GM23338 (cell line): Measurements from ENCODE around the gene CDK10. TPM values are rescaled to one million over a fixed set of nuclear protein-coding genes. Genes with fewer than 3 reads are reported as not detected.
A peak's percentile ranks its signal among the peaks of the same experiment; 100 is the strongest.

ENCODE experiments used
- ATAC-seq: fragments of 200-7000 bp; cut with Tn5 transposase; 3 replicates; pipeline ENCODE4 v1.9.1; 2020
- DNase-seq: peaks from one replicate; pipeline ENCODE4 v3.0.0-alpha.2; 2015; ENCODE audit warnings: low spot score
- H2AFZ ChIP-seq: fragments of 200-600 bp; sonication (generic); 2 replicates; pipeline ENCODE4 v1.8.0; 2016; ENCODE audit warnings: antibody characterized with exemption, mild to moderate bottlenecking, moderate library complexity
- H3F3A ChIP-seq: fragments of 200-600 bp; sonication (generic); replicated peaks from 2 replicates; pipeline ENCODE4 v1.8.0; 2017; ENCODE audit warnings: antibody characterized with exemption, mixed run types, low read depth
- H3K27ac ChIP-seq: fragments of 200-600 bp; sonication (generic); 2 replicates; pipeline ENCODE4 v1.6.1; 2016; ENCODE audit warnings: low read depth
- H3K27me3 ChIP-seq: fragments of 200-600 bp; sonication (generic); 2 replicates; pipeline ENCODE4 v1.8.0; 2016; ENCODE audit warnings: mild to moderate bottlenecking, mixed run types, moderate library complexity; ENCODE audit not compliant: insufficient read depth
- H3K36me3 ChIP-seq: fragments of 200-600 bp; sonication (generic); 2 replicates; pipeline ENCODE4 v1.8.0; 2016; ENCODE audit warnings: mild to moderate bottlenecking; ENCODE audit not compliant: insufficient read depth
- H3K4me1 ChIP-seq: fragments of 200-600 bp; sonication (generic); 2 replicates; pipeline ENCODE4 v1.8.0; 2016; ENCODE audit warnings: mild to moderate bottlenecking, moderate library complexity; ENCODE audit not compliant: insufficient read depth
- H3K4me2 ChIP-seq: fragments of 200-600 bp; sonication (generic); 2 replicates; pipeline ENCODE4 v1.7.1; 2017; ENCODE audit warnings: mixed run types
- H3K4me3 ChIP-seq: fragments of 200-600 bp; sonication (generic); 2 replicates; pipeline ENCODE4 v1.6.1; 2016; ENCODE audit warnings: mixed run types
- H3K79me2 ChIP-seq: fragments of 200-600 bp; sonication (generic); replicated peaks from 2 replicates; pipeline ENCODE4 v1.8.0; 2017; ENCODE audit warnings: mild to moderate bottlenecking; ENCODE audit not compliant: insufficient read depth
- H3K9me2 ChIP-seq: fragments of 200-600 bp; sonication (generic); 2 replicates; pipeline ENCODE4 v1.8.0; 2017; ENCODE audit not compliant: insufficient read depth
- H4K20me1 ChIP-seq: fragments of 200-600 bp; sonication (generic); replicated peaks from 2 replicates; pipeline ENCODE4 v1.8.0; 2017; ENCODE audit warnings: mild to moderate bottlenecking; ENCODE audit not compliant: insufficient read depth
- H3K27ac Mint-ChIP-seq: 2 replicates; pipeline ENCODE4 v1.8.0; 2020; ENCODE audit warnings: inconsistent platforms, mild to moderate bottlenecking, moderate library complexity, mixed read lengths
- H3K27me3 Mint-ChIP-seq: 3 replicates; pipeline ENCODE4 v1.8.0; 2022; ENCODE audit warnings: low read depth, mild to moderate bottlenecking, moderate library complexity, mixed read lengths, inconsistent platforms; ENCODE audit not compliant: insufficient read depth, poor library complexity
- H3K36me3 Mint-ChIP-seq: 3 replicates; pipeline ENCODE4 v1.8.0; 2021; ENCODE audit warnings: low read depth, mild to moderate bottlenecking, inconsistent platforms, moderate library complexity, mixed read lengths
- H3K4me1 Mint-ChIP-seq: 3 replicates; pipeline ENCODE4 v1.8.0; 2020; ENCODE audit warnings: mild to moderate bottlenecking, inconsistent platforms, mixed read lengths
- H3K4me3 Mint-ChIP-seq: 3 replicates; pipeline ENCODE4 v1.8.0; 2021; ENCODE audit warnings: moderate library complexity, mild to moderate bottlenecking, inconsistent platforms, mixed read lengths
- H3K9me3 Mint-ChIP-seq: 3 replicates; pipeline ENCODE4 v1.8.0; 2020; ENCODE audit warnings: moderate library complexity, mild to moderate bottlenecking, inconsistent platforms, mixed read lengths
- CREB1 ChIP-seq: fragments of 250-450 bp; sonication (Bioruptor Pico); IDR thresholded peaks from 2 replicates; pipeline ENCODE4 v1.5.0; 2020; ENCODE audit warnings: low read depth, mild to moderate bottlenecking, moderate library complexity
- EZH2 ChIP-seq: fragments of 200-600 bp; sonication (generic); IDR thresholded peaks from one replicate; pipeline ENCODE4 v1.8.0; 2017; ENCODE audit warnings: antibody characterized with exemption, mild to moderate bottlenecking, low read depth; ENCODE audit not compliant: unreplicated experiment
- JUNB ChIP-seq: IDR thresholded peaks from one replicate; pipeline ENCODE4 v1.6.1; 2016; ENCODE audit warnings: antibody characterized with exemption; ENCODE audit not compliant: unreplicated experiment
- POLR2AphosphoS5 ChIP-seq: IDR thresholded peaks from 2 replicates; pipeline ENCODE4 v1.6.1; 2016; ENCODE audit warnings: antibody characterized with exemption, low read depth
- ZNF114 ChIP-seq: fragments of 250-450 bp; sonication (Bioruptor Pico); IDR thresholded peaks from 2 replicates; pipeline ENCODE4 v1.5.0; 2020; ENCODE audit warnings: mild to moderate bottlenecking, moderate library complexity
- ZNF331 ChIP-seq: fragments of 250-450 bp; sonication (Bioruptor Pico); IDR thresholded peaks from 2 replicates; pipeline ENCODE4 v1.5.0; 2020; ENCODE audit warnings: low read depth, mild to moderate bottlenecking, moderate library complexity
- polyA plus RNA-seq: library from polyadenylated mRNA; unstranded; fragments of >200 nt; fragmentation: Nextera tagmentation; extraction: Ambion mirVana; gene quantifications from 2 replicates; pipeline ENCODE4 v1.2.1, GENCODE V29; 2016
- total RNA-seq: library from RNA; depleted of rRNA; stranded (reverse); fragments of >200 nt; shearing (Covaris generic); gene quantifications from 2 replicates; pipeline ENCODE4 v1.2.3, GENCODE V29; 2014
- TF ChIP-seq, protein P1 (sequence below), 2 experiments: fragments of 200-600 bp in 1 of 2; sonication (generic) in 1 of 2; conservative IDR thresholded peaks; 2 replicates each; pipeline versions ENCODE4 v1.5.1 to v1.6.1; 2016 to 2017; ENCODE audit warnings: antibody characterized with exemption in 2 of 2, low read depth in 2 of 2, mild to moderate bottlenecking in 2 of 2, moderate library complexity in 1 of 2
- TF ChIP-seq, protein P2 (sequence below): fragments of 250-450 bp; sonication (Bioruptor Pico); IDR thresholded peaks from 2 replicates; pipeline ENCODE4 v1.5.0; 2020; ENCODE audit warnings: mild to moderate bottlenecking, moderate library complexity
- TF ChIP-seq, protein P3 (sequence below): IDR thresholded peaks from one replicate; pipeline ENCODE4 v1.6.1; 2018; ENCODE audit warnings: antibody characterized with exemption; ENCODE audit not compliant: unreplicated experiment

CDK10 gene
- total and polyA plus RNA-seq, 2 experiments from 2014 or later, result 64.6 to 88.0 TPM

DNA sequence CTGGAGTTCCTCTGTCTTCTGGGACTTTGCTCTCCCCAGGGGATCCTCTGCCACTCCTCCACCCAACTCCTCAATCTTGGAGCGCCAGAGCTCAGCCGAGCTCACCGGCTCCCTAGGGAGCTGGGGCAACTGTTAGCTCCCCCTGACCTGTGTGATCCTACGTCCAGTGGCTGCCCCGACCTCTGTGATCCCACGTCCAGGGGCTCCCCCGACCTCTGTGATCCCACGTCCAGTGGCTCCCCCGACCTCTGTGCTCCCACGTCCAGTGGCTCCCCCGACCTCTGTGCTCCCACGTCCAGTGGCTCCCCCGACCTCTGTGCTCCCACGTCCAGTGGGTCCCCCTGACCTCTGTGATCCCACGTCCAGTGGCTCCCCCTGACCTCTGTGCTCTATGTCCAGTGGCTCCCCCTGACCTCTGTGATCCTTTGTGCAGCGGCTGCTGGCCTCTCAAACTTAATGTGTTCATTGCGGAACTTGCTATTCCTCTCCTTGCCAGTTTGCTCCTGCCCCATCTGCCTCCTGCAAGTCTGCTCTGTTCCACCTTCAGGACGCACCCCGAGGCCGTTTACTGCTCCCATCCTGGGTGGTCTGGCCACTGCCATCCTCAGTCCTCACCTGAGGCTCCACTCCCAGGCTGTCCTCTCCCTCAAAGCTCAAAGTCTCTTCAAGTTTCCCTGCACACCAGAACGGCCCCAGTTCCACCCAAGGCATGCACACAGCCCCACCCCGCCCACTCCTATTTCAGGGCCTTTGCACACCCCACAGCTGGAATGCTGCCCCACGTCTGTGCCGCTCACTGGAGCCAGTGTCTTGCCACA lies 31.4 kb downstream of the CDK10 start:
- H3K27me3 ChIP-seq, result peaks cover 61% of the 10 kb centered on the region
- no peak overlapping the region for H3K4me3 ChIP-seq
- H3K27me3 Mint-ChIP-seq, result peaks cover 51% of the 10 kb centered on the region
- peaks cover 2% of the 10 kb centered on the region for H3K79me2 ChIP-seq
- no peaks in the 10 kb centered on the region for H3K9me2 ChIP-seq
- H4K20me1 ChIP-seq, result peaks cover 23% of the 10 kb centered on the region
- H3K4me1 ChIP-seq, result peaks cover 12% of the 10 kb centered on the region
- no peak for TF ChIP-seq ZNF331 (CRISPR knock-in tag)
- TF ChIP-seq POLR2AphosphoS5, result no peak
- TF ChIP-seq, protein P1, sequence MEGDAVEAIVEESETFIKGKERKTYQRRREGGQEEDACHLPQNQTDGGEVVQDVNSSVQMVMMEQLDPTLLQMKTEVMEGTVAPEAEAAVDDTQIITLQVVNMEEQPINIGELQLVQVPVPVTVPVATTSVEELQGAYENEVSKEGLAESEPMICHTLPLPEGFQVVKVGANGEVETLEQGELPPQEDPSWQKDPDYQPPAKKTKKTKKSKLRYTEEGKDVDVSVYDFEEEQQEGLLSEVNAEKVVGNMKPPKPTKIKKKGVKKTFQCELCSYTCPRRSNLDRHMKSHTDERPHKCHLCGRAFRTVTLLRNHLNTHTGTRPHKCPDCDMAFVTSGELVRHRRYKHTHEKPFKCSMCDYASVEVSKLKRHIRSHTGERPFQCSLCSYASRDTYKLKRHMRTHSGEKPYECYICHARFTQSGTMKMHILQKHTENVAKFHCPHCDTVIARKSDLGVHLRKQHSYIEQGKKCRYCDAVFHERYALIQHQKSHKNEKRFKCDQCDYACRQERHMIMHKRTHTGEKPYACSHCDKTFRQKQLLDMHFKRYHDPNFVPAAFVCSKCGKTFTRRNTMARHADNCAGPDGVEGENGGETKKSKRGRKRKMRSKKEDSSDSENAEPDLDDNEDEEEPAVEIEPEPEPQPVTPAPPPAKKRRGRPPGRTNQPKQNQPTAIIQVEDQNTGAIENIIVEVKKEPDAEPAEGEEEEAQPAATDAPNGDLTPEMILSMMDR (conservative IDR thresholded peaks at IDR 0.05; ENCODE audit: low read depth in 2 of 2), result no peak
- no peak for TF ChIP-seq ZNF114 (CRISPR knock-in tag)
- TF ChIP-seq CREB1 (CRISPR knock-in tag), result no peak
- no peak overlapping the region for H3K27ac Mint-ChIP-seq
- peaks cover 36% of the 10 kb centered on the region for H3F3A ChIP-seq
- H2AFZ ChIP-seq, result no peak overlapping the region
- H3K36me3 ChIP-seq, result no peaks in the 10 kb centered on the region; the same call in 1 of the 2 replicates
- no peaks in the 10 kb centered on the region; the same call in 2 of the 3 replicates for H3K9me3 Mint-ChIP-seq
- ATAC-seq (no peak), DNase-seq (no peak)
- H3K4me3 Mint-ChIP-seq, result 0 out of 3 replicates have a peak overlapping the region, but pooled peaks have one; percentile 24
- no peak overlapping the region for H3K4me2 ChIP-seq
- peaks cover 44% of the 10 kb centered on the region for H3K36me3 Mint-ChIP-seq
- no peak overlapping the region for H3K27ac ChIP-seq
- peaks cover 16% of the 10 kb centered on the region for H3K4me1 Mint-ChIP-seq

DNA sequence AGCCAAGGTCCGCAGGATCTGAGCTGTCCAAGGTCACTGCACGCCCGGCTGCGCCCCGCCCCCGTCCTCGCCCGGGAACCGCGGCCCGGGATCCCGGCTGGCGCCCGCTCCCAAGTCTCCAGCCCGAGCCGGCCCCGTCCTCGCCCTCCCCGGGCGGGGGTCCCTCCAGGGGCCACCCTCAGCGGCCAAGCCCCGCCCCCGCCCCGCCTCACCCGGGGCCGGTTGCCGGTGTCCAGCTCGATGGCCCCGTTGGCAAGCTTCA lies 34.0 kb downstream of the CDK10 start:
- H3K4me3 ChIP-seq, result peak overlapping the region; percentile 77
- H3K36me3 ChIP-seq, result 0 out of 2 replicates have a peak, but pooled peaks cover 4% of the 10 kb centered on the region
- Mint-ChIP-seq H3K4me1 (peaks cover 18% of the 10 kb centered on the region), H3K36me3 (peaks cover 35% of the 10 kb centered on the region), H3K27ac (peak overlapping the region; percentile 83), H3K9me3 (no peaks in the 10 kb centered on the region; the same call in 2 of the 3 replicates), H3K27me3 (peaks cover 54% of the 10 kb centered on the region), H3K4me3 (peak overlapping the region; percentile 82)
- ATAC-seq, result peak; percentile 44
- no peaks in the 10 kb centered on the region for H3K9me2 ChIP-seq
- peak overlapping the region; percentile 93 for H3K4me2 ChIP-seq
- H2AFZ ChIP-seq, result peak overlapping the region; percentile 81; the same call in 1 of the 2 replicates
- no peaks in the 10 kb centered on the region for H3K79me2 ChIP-seq
- H3K27me3 ChIP-seq, result peaks cover 67% of the 10 kb centered on the region
- H3K27ac ChIP-seq, result no peak overlapping the region
- H3K4me1 ChIP-seq, result peaks cover 13% of the 10 kb centered on the region
- peaks cover 37% of the 10 kb centered on the region for H3F3A ChIP-seq
- H4K20me1 ChIP-seq, result peaks cover 11% of the 10 kb centered on the region
- DNase-seq, result no peak
- TF ChIP-seq POLR2AphosphoS5 (peak; percentile 4; the same call in 1 of the 2 replicates), EZH2 (no peak), JUNB (no peak)
- TF ChIP-seq, protein P2, sequence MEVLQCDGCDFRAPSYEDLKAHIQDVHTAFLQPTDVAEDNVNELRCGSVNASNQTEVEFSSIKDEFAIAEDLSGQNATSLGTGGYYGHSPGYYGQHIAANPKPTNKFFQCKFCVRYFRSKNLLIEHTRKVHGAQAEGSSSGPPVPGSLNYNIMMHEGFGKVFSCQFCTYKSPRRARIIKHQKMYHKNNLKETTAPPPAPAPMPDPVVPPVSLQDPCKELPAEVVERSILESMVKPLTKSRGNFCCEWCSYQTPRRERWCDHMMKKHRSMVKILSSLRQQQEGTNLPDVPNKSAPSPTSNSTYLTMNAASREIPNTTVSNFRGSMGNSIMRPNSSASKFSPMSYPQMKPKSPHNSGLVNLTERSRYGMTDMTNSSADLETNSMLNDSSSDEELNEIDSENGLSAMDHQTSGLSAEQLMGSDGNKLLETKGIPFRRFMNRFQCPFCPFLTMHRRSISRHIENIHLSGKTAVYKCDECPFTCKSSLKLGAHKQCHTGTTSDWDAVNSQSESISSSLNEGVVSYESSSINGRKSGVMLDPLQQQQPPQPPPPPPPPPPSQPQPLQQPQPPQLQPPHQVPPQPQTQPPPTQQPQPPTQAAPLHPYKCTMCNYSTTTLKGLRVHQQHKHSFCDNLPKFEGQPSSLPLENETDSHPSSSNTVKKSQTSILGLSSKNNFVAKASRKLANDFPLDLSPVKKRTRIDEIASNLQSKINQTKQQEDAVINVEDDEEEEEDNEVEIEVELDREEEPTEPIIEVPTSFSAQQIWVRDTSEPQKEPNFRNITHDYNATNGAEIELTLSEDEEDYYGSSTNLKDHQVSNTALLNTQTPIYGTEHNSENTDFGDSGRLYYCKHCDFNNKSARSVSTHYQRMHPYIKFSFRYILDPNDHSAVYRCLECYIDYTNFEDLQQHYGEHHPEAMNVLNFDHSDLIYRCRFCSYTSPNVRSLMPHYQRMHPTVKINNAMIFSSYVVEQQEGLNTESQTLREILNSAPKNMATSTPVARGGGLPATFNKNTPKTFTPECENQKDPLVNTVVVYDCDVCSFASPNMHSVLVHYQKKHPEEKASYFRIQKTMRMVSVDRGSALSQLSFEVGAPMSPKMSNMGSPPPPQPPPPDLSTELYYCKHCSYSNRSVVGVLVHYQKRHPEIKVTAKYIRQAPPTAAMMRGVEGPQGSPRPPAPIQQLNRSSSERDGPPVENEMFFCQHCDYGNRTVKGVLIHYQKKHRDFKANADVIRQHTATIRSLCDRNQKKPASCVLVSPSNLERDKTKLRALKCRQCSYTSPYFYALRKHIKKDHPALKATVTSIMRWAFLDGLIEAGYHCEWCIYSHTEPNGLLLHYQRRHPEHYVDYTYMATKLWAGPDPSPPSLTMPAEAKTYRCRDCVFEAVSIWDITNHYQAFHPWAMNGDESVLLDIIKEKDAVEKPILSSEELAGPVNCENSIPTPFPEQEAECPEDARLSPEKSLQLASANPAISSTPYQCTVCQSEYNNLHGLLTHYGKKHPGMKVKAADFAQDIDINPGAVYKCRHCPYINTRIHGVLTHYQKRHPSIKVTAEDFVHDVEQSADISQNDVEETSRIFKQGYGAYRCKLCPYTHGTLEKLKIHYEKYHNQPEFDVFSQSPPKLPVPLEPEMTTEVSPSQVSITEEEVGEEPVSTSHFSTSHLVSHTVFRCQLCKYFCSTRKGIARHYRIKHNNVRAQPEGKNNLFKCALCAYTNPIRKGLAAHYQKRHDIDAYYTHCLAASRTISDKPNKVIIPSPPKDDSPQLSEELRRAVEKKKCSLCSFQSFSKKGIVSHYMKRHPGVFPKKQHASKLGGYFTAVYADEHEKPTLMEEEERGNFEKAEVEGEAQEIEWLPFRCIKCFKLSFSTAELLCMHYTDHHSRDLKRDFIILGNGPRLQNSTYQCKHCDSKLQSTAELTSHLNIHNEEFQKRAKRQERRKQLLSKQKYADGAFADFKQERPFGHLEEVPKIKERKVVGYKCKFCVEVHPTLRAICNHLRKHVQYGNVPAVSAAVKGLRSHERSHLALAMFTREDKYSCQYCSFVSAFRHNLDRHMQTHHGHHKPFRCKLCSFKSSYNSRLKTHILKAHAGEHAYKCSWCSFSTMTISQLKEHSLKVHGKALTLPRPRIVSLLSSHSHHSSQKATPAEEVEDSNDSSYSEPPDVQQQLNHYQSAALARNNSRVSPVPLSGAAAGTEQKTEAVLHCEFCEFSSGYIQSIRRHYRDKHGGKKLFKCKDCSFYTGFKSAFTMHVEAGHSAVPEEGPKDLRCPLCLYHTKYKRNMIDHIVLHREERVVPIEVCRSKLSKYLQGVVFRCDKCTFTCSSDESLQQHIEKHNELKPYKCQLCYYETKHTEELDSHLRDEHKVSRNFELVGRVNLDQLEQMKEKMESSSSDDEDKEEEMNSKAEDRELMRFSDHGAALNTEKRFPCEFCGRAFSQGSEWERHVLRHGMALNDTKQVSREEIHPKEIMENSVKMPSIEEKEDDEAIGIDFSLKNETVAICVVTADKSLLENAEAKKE (CRISPR knock-in tag), result no peak
- TF ChIP-seq, protein P3, sequence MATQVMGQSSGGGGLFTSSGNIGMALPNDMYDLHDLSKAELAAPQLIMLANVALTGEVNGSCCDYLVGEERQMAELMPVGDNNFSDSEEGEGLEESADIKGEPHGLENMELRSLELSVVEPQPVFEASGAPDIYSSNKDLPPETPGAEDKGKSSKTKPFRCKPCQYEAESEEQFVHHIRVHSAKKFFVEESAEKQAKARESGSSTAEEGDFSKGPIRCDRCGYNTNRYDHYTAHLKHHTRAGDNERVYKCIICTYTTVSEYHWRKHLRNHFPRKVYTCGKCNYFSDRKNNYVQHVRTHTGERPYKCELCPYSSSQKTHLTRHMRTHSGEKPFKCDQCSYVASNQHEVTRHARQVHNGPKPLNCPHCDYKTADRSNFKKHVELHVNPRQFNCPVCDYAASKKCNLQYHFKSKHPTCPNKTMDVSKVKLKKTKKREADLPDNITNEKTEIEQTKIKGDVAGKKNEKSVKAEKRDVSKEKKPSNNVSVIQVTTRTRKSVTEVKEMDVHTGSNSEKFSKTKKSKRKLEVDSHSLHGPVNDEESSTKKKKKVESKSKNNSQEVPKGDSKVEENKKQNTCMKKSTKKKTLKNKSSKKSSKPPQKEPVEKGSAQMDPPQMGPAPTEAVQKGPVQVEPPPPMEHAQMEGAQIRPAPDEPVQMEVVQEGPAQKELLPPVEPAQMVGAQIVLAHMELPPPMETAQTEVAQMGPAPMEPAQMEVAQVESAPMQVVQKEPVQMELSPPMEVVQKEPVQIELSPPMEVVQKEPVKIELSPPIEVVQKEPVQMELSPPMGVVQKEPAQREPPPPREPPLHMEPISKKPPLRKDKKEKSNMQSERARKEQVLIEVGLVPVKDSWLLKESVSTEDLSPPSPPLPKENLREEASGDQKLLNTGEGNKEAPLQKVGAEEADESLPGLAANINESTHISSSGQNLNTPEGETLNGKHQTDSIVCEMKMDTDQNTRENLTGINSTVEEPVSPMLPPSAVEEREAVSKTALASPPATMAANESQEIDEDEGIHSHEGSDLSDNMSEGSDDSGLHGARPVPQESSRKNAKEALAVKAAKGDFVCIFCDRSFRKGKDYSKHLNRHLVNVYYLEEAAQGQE, result peak; percentile 12
